HG02884 (cell line): ENCODE measurements around the gene CWC22.
"Not testable (repeated sequence)": the region's sequence is repeated elsewhere in the genome, so short reads cannot be mapped to it uniquely, and the experiment has no call there.

ENCODE experiments used
- ATAC-seq: cut with Tn5 transposase; IDR thresholded peaks from one replicate; pipeline ENCODE4 v1.9.1; 2021; ENCODE audit warnings: mild to moderate bottlenecking, moderate library complexity; ENCODE audit not compliant: unreplicated experiment

The CWC22 gene

DNA sequence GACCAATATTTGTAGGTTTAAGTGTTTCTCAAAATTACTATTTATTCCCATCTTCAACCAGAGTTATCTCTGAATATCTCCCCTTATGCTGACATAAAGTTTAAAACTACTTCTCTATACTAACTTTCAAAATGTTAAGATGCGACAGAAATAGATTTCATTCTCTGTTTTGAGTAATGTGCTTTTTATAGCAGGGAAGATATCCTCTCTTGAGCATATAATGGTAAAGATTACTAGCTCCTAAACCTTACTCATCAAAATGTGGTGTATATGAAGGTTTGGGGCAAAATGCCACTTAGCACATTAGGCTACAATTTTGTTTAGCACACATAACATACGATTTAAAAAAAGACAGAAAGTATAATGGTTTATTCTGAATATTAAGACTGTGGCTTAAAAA, 54.4 kb downstream of the CWC22 start:
- ATAC-seq, result peak; percentile 84

DNA sequence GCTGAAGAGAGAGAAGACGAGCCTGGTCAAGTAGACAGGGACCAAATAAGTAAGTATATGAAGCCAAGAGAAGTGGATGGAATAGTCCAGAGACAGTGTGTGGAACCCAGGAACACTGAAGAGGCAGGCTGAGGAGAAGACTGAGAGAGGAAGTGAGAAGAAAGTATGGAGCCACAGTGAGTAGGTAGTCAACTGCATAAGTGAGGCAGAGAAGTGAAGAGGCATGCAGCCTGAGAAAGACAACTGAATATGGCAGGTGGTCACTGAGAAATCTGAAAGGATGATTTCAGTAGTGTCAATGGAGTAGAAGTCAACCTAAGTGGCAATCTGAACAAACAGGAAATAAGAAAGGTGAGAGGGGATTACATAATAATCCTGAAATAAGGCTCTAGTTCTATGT, 55.4 kb downstream of the CWC22 start:
- no peak for ATAC-seq

DNA sequence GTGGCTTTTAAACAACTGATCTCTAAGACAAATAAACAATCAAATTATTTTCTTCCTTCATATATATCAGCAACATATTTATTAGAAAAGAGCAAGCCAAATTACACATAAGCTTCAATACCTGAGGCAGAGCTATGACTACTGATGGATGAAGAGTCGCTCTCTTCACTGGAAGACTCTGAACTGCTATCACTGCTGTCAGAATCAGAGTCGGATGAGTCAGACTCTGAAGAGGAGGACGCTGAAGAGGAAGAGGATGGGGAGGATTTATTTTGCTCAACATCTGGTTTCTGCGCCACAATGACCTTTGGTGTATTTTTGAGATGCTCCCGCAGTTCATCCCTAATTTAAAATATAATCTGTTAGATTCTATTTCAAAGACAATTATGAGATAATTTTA, 56.7 kb downstream of the CWC22 start:
- ATAC-seq, result no peak

DNA sequence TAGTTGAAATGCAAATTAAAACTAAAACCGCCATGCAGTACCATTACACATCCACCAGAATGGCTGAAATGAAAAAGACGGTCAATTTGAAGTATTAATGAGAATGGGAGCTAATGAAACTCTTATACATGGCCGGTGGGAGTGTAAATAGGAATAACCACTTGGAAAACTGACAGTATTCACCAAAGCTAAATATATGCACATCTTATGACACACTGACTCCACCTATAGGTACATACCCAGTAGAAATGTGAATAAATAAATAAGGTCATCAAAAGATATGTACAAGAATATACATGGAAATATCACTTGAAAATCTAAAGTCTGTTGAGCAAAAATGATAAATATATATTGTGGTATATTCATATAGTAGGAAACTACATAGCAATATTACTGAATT, 57.7 kb downstream of the CWC22 start:
- ATAC-seq, result no peak

DNA sequence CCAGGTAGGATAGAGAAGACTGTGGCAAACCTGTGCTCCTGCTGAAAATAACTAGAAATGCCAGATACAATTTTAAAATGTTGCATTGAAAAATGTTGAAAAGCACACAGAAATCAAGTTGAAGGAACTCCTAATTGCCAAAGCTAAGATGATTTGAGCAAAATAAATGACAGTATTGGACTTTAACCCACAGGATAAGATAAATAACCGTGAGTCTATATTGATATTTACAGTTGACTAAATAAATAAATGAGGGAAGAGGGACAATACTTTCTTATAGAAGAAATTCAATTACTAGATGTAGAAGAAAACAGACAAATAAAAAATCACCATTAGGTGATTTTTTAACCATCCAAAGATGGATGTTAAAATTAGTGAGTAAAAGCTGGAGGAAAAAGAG, 59.0 kb downstream of the CWC22 start:
- ATAC-seq, result no peak

DNA sequence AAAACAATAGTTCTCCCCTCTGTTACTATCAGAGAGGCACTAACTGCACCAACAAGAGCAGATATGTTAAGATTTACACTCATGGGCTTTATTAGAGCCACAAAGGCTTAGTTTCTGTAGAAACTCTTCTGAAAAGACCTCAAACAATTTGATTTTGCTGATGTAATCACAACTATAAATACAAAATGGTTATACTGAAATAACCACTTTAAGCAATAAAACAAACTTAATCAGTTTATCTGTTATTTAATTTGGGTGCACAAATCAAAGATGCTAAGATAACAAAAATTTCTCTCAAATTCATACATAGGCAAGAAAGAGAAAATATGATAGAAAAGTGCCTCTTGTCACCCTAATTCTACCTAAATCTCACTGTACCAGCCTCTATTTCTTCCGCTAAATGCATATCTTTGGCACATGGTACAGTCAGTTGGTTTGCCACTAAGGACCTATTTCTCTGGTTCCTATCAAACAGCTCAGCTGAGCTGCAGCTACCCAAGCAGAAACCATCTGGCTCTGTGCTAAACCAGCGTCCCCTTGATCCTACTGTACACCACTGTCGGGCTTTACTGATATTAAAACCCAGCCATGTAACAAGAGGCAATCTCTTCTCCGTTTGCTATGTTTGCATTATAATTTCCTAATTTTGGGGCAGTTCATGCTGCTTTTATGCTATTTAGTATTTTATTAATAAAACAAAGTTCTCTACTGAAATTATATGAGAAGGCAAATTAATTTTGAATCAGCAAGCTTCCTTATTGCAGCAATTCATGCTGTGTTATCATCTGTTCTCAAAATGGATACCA, 60.1 kb downstream of the CWC22 start:
- no peak for ATAC-seq

DNA sequence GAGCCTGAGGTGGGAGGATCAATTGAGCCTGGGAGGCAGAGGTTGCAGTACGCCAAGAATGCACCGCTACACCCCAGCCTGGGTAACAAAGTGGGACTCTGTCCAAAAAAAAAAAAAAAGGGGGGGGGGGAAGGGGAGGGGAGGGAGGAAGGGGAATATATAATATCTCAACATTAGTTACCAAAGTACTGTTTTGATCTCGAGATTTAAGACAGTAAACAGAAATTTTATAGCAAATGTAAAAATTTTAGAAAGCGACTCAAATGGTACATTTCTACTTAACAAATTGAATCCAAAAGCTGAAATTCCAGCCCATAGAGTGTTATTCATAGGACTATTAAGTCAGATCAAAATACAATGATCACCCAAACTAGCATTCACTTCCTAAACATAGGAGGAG, 60.8 kb downstream of the CWC22 start:
- no peak for ATAC-seq

DNA sequence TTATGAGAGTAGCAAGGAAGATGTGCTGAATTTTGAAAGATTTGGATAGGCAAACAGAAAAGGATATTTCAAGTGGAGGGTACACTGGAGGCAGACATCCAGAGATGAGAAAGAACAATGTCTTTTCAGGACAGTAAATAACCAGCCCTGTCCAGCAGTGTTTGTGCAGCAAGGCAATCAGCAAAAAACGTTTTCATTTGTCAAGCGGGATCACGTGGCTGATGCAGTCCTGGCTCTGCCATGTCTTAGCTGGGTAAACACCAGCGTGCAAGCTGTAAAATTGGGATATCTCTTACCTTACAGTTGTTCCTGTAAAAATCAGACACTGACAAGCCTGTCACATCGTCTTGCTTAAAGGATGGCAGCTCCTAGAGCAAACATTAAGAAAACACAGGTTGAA, 67.8 kb downstream of the CWC22 start:
- no peak for ATAC-seq

DNA sequence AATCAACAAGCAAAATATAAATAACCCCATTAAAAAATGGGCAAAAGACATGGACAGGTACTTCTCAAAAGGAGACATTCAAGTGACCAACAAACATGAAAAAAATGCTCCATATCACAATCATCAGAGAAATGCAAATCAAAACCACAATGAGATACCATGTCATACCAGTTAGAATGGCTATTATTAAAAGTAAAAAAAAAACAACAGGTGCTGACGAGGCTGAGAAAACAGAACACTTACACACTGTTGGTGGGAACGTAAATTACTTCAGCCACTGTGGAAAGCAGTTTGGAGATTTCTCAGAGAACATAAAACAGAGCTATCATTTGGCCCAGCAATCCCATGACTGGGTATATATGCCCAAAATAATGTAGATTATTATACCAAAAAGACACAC, 69.1 kb downstream of the CWC22 start:
- no peak for ATAC-seq

DNA sequence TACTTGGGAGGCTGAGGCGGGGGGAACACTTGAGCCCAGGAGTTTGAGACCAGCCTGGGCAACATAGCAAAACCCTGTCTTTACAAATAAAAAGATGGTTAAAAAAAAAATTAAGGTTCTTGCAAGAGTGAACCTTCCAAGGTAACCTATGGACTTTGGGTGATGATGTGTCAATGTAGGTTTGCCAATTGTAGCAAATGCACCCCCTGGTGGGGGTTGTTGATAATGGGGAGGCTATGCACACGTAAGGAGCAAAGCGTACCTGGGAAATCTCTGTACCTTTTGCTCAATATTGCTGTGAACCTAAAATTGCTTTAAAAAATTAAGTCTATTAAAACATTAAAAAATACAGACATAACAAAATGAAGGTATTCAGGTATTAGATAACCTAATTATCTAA, 70.4 kb downstream of the CWC22 start:
- ATAC-seq, result no peak

DNA sequence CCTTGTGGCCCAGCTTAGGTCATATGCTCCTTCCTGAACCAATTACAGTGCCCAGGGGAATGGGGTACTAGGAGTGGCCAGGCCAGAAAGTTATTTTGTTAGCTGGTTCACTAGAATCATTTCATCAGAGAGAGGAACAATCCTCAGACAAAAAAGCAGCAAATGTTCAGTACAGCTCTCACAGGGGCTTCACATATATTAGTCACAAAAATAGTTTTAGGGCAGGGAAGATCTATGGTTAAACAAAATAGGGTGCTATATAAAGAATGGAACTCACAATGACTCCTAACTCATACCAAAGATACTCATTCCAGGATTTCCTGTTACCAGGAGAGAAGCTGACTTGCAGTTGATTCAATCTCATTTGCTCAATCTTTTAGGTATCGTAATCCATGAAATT, 71.0 kb downstream of the CWC22 start:
- no peak for ATAC-seq

DNA sequence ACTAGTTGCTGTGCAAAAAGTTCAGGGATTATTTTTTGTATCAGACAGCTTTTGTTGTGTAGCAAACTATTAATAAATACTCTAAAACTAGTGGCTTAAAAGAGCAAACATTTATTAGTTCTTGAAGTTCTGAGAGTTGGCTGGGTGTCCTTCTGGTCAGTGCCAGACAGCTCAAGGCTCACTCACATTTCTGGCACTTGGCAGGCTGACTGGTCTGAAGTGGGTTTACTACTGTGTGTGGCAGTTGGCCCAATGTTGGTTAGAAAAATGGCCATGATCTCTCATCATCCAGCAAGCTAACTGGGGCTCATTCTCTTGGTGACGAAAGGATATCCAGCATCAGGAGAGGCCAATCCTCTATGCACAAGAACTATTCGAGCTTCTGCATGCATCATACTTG, 74.3 kb downstream of the CWC22 start:
- no peak for ATAC-seq

DNA sequence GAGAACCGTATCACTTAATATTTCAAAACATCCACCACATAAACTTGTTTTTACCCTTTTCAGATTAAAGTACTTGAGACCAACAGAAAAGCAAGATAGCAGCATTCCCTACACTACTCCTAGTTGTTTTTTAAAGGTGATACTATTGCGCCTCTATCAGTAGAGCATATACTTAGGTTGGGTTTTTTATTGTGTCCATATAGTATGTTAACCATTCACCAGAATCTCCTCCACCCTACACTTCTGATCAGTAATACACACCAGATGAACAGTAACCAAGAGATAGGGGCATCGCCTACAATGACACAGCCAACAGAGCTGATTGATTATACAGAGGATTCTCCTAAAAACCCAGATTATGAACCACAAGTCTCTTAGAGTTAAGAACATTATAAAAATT, 75.6 kb downstream of the CWC22 start:
- ATAC-seq, result no peak

DNA sequence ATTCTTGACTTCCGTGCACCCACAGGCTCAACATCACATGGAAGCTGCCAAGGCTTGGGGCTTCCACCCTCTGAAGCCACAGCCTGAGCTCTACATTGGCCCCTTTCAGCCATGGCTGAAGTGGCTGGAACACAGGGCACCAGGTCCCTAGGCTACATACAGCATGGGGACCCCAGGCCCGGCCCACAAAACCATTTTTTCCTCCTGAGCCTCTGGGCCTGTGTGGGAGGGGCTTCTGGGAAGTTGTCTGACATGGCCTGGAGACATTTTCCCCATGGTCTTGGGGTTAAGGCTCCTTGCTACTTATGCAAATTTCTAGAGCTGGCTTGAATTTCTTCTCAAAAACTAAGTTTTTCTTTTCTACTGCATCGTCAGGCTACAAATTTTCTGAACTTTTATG, 77.1 kb downstream of the CWC22 start:
- ATAC-seq, result not testable (repeated sequence)

DNA sequence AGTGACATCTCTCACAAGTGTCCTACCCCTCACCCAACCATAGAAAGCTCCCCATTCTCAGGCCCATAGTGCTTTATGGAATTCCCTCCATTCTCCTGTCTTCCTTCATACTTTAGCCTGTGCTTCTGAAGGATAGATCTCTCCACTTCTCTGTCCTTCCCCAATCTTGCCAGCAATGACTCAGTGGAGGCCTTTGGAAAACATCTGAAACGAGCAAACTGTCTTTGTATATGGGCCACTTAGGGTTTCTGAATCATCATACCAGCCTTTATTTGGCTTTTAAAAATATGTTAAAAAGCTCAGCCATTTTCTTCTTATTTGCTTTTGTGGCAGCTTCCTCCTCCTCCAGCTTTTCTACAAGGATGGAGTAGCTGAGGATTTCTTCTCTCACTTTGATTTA, 80.1 kb downstream of the CWC22 start:
- no peak for ATAC-seq

DNA sequence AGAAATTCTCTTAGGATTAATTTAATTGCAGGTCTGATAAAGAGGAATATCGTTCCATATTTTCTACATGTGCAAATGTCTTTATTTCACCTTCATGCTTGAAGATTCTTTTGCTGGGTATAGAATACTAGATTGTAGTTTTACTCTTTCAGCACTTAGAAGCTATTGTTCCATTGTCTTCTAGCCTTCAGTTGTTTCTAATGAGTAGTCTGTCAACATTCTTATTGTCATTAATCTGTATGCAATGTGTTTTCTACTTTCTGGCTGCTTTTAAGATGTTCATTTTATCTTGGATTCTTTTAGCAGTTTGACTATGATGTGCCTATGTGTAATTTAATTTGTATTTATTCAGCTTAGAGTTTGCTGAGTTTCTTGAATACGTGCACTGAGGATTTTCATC, 81.4 kb downstream of the CWC22 start:
- ATAC-seq, result no peak

DNA sequence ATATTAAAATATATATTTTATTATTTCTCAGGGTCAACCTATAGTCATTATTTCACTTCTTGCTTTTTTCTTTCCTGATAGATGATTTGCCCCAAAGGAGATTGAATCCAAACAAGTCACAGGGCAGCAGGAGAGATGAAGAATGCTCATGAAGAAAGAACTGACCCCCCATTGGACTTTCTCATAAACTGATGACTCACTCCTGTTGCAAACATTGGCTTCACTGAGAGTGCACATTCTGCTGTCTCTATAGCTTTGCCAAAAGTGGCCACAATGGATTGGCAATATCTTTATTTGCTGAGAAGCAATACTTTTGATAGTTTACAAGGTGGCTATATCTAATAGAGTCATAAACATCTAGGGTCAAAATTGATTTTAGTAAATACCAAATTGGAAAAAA, 89.8 kb downstream of the CWC22 start:
- no peak for ATAC-seq

DNA sequence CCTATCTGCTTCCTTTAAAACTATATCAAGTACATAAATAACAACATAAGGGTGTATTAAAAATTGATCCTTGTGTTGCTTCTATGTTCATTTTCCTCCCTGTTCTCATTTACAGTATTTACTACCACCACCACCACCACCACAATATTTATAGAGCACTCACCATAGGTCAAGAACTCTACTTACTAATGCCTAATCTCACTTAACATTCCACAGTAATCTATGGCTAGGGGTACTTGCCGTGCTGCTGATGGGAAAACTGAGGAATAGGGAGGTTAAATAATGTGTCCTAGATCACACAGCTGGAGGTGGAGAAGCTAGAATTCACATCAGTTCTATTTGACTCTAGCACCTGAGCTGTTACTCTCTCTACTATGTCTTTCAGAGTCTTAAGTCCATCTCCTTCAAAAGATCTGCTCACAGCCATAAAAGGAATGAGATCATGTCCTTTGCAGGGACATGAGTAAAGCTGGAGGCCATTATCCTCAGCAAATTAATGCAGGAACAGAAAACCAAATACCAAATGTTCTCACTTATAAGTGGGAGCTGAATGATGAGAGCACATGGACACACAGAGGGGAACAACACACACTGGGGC, 91.6 kb downstream of the CWC22 start:
- ATAC-seq, result no peak

DNA sequence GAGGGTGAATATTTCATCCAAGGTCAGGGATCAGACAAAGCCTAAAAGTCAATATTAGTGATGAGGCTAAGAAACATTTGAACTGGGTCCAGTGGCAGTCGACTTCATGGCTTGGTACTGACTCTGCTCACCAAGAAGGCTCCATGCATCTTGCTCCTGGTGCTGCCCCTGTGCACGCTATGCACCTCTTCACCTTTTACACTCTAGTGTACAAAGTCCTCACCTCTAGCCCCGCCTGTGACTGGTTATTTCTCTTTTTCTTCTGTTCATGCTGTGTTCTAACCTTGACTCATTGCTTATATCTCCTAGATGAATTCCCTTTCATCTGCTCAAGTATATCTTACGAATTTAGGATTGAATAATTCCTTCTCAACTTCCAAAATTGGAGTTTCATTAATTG, 93.3 kb downstream of the CWC22 start:
- no peak for ATAC-seq

DNA sequence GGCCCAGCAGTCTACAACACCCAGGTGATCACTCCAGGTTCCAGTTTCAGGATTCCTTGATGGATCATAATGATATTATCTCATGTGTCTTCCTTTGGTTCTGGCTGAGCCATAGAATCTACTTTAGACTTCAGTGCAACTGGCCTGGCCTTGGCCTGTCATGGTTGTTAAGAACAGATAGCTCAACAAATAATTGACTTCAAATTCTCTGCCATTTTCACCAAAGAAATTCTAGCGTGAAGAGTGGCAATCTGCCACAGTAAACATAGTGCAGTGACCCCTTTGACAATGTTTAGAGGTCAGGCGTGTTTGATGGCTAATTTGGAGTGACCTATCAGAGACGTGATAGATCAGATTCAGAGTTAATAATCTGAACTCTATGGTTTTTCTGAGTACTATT, 95.5 kb downstream of the CWC22 start:
- no peak for ATAC-seq

DNA sequence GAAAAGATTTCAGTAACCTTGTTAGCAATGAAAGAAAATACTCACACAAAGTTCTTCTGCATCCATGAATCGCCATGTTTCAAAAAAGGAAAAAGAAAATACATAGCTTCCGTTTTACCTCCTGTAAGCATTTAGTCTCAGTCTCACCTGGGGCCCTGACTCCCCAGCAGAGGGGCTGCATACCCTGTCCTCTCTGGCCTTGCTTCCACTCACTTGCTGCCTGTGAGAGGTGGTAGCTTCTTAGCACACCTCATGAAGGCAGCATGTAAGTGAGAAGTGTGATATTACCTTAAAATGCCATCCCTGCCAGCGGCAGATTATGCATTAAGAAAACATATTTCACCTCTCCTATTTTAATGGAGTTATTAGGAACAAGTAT, 96.4 kb downstream of the CWC22 start:
- ATAC-seq, result no peak

DNA sequence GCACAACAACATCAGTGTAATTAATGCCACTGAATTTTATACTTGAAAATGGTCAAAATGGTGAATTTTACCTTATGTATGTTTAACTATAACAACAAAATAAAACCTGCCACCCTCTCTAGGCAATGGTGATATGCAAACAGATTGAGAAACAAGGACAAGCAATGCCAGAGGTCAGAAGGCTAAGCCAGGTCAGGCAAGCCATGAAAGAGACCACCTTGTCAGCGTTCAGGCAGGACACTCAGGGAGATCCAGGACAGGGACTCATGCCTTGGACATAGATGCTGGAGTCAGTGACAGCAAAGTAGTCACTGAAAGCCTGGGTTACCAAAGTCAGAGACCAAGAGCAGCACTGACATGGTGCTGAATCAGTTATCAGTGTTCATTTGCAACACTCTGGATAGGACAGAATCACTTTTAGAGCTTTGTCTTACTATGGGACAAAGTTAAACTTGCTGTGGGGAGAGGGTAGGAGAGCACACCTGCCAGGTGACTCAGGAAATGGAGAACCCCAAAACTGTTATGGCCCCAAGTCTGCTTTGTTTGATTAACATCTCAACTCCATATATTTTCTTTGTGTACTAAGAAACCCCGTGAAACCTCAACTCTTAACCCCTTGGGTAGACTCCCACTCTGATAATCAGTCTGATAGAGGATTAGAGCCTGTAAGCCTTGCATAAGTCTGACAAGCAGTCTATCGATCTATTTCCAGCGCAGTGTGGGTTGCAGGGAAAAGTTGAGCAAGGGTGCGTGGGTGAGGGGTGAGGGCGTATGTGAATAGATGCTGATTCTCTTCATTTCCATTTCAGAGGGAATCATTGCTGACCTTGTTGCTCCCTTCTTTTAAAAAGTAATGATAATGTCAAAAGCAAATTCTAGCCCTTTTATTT, 97.0 kb downstream of the CWC22 start:
- ATAC-seq, result no peak
